Glutamatergic neuron (in vitro differentiated cells): ENCODE data around the gene IRX2. TPM values are rescaled to one million over a fixed set of nuclear protein-coding genes. Genes with fewer than 3 reads are reported as not detected.

Experiments used
- DNase-seq: peaks from one replicate; pipeline ENCODE4 v3.0.0; 2022
- H3K27ac Mint-ChIP-seq: one replicate; pipeline ENCODE4 v1.8.0; 2020; ENCODE audit warnings: mild to moderate bottlenecking, mixed read lengths, inconsistent platforms; ENCODE audit not compliant: unreplicated experiment
- H3K27me3 Mint-ChIP-seq: one replicate; pipeline ENCODE4 v1.8.0; 2020; ENCODE audit warnings: mild to moderate bottlenecking, moderate library complexity, mixed read lengths, inconsistent platforms; ENCODE audit not compliant: unreplicated experiment
- H3K36me3 Mint-ChIP-seq: one replicate; pipeline ENCODE4 v1.8.0; 2020; ENCODE audit warnings: mild to moderate bottlenecking, mixed read lengths, inconsistent platforms; ENCODE audit not compliant: unreplicated experiment
- H3K4me1 Mint-ChIP-seq: one replicate; pipeline ENCODE4 v1.8.0; 2020; ENCODE audit warnings: mild to moderate bottlenecking, low read depth, mixed read lengths, inconsistent platforms; ENCODE audit not compliant: unreplicated experiment
- H3K4me3 Mint-ChIP-seq: one replicate; pipeline ENCODE4 v1.8.0; 2020; ENCODE audit warnings: mild to moderate bottlenecking, mixed read lengths, inconsistent platforms; ENCODE audit not compliant: unreplicated experiment
- H3K9me3 Mint-ChIP-seq: one replicate; pipeline ENCODE4 v1.8.0; 2020; ENCODE audit warnings: mild to moderate bottlenecking, moderate library complexity, mixed read lengths, inconsistent platforms; ENCODE audit not compliant: unreplicated experiment
- total RNA-seq: library from RNA; stranded (reverse); fragmentation: NEBNext Ultra II Directional; extraction: Animal tissue kit (Norgen Biotek cat#: 25700); gene quantifications from one replicate; pipeline ENCODE4 v1.2.1, GENCODE V29; 2021; ENCODE audit not compliant: unreplicated experiment
- TF ChIP-seq, protein P1 (sequence below): fragments of 200-600 bp; sonication (generic); IDR thresholded peaks from one replicate; pipeline ENCODE4 v1.5.0; 2021; ENCODE audit not compliant: partially characterized antibody, unreplicated experiment

Gene IRX2
- total RNA-seq, 1 donor from 2014 or later = 60.7 TPM

GRCh38 chr5:2773327-2773726 is 21.9 kb upstream of the IRX2 start:
- Mint-ChIP-seq H3K4me1 (peaks cover 3% of the 10 kb centered on the region), H3K27me3 (no peaks in the 10 kb centered on the region), H3K4me3 (no peak overlapping the region), H3K9me3 (no peaks in the 10 kb centered on the region), H3K27ac (no peak overlapping the region), H3K36me3 (no peaks in the 10 kb centered on the region)
- TF ChIP-seq, protein P1, sequence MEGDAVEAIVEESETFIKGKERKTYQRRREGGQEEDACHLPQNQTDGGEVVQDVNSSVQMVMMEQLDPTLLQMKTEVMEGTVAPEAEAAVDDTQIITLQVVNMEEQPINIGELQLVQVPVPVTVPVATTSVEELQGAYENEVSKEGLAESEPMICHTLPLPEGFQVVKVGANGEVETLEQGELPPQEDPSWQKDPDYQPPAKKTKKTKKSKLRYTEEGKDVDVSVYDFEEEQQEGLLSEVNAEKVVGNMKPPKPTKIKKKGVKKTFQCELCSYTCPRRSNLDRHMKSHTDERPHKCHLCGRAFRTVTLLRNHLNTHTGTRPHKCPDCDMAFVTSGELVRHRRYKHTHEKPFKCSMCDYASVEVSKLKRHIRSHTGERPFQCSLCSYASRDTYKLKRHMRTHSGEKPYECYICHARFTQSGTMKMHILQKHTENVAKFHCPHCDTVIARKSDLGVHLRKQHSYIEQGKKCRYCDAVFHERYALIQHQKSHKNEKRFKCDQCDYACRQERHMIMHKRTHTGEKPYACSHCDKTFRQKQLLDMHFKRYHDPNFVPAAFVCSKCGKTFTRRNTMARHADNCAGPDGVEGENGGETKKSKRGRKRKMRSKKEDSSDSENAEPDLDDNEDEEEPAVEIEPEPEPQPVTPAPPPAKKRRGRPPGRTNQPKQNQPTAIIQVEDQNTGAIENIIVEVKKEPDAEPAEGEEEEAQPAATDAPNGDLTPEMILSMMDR = no peak
- DNase-seq = no peak

GRCh38 chr5:2767089-2767488 is 15.6 kb upstream of the IRX2 start:
- H3K36me3 Mint-ChIP-seq = no peaks in the 10 kb centered on the region
- peaks cover 4% of the 10 kb centered on the region for H3K4me1 Mint-ChIP-seq
- TF ChIP-seq, protein P1 = no peak
- H3K4me3 Mint-ChIP-seq = no peak overlapping the region
- H3K27ac Mint-ChIP-seq = no peak overlapping the region
- no peaks in the 10 kb centered on the region for H3K27me3 Mint-ChIP-seq
- no peaks in the 10 kb centered on the region for H3K9me3 Mint-ChIP-seq
- no peak for DNase-seq

GRCh38 chr5:2764581-2764980 is 13.1 kb upstream of the IRX2 start:
- Mint-ChIP-seq H3K4me3 (no peak overlapping the region), H3K27me3 (no peaks in the 10 kb centered on the region), H3K9me3 (no peaks in the 10 kb centered on the region), H3K36me3 (no peaks in the 10 kb centered on the region), H3K4me1 (peaks cover 11% of the 10 kb centered on the region), H3K27ac (no peak overlapping the region)
- DNase-seq = no peak
- TF ChIP-seq, protein P1 = no peak

GRCh38 chr5:2763533-2763794 is 12.0 kb upstream of the IRX2 start:
- Mint-ChIP-seq H3K9me3 (no peaks in the 10 kb centered on the region), H3K36me3 (no peaks in the 10 kb centered on the region), H3K27me3 (no peaks in the 10 kb centered on the region), H3K27ac (no peak overlapping the region), H3K4me1 (peaks cover 11% of the 10 kb centered on the region), H3K4me3 (no peak overlapping the region)
- TF ChIP-seq, protein P1 = no peak
- DNase-seq = no peak

- H3K27ac Mint-ChIP-seq = no peak overlapping the region
- H3K4me3 Mint-ChIP-seq = no peak overlapping the region
- peaks cover 14% of the 10 kb centered on the region for H3K4me1 Mint-ChIP-seq
- peaks cover 2% of the 10 kb centered on the region for H3K27me3 Mint-ChIP-seq
- TF ChIP-seq, protein P1 = no peak
- peaks cover 1% of the 10 kb centered on the region for H3K9me3 Mint-ChIP-seq
- DNase-seq = no peak
- no peaks in the 10 kb centered on the region for H3K36me3 Mint-ChIP-seq
Measured at GRCh38 chr5:2762744-2763532, 11.5 kb upstream of the IRX2 start.
